ENCODE data around the gene UGGT1. TPM values are rescaled to one million over a fixed set of nuclear protein-coding genes. Genes with fewer than 3 reads are reported as not detected.

UGGT1 gene
- total RNA-seq, 2 donors from 2014 or later = 66.9 to 78.6 TPM

DNA sequence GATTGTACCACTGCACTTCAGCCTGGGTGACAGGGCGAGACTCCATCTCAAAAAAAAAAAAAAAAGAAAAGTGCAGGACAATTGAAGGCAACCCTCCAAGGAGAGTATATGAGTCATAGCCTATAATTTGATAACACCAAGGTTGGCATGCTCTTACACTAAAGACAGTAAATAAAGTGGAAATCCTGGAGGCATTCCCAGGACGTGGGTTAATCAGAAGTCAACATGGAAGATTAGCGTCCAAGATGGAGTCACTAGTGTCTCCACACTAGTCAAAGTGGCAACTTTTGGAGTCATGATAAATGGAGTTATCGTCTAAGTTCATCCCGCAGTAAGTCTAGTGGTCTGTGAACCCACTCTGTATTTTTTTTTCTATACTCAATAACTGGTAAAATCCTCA is 21.2 kb upstream of the UGGT1 start:
- peaks cover 2% of the 10 kb centered on the region for H3K27me3 Mint-ChIP-seq (ENCODE audit: insufficient read depth)
- no peaks in the 10 kb centered on the region for H3K9me3 Mint-ChIP-seq
- H3K4me1 Mint-ChIP-seq = no peaks in the 10 kb centered on the region
- no peaks in the 10 kb centered on the region for H3K9me3 ChIP-seq (ENCODE audit: control insufficient read depth, low read length)
- no peaks in the 10 kb centered on the region for H3K36me3 Mint-ChIP-seq (ENCODE audit: low read depth)
- WGBS, 2 experiments (ENCODE audit: insufficient coverage in 1 of 2, insufficient read length in 1 of 2) = 95 to 100% methylated on average over 2 to 5 of the region's 5 CpGs
- no peak for DNase-seq
- no peak overlapping the region for H3K27ac Mint-ChIP-seq
- no peak overlapping the region for H3K4me3 ChIP-seq (ENCODE audit: low read length)
- H3K4me3 Mint-ChIP-seq = no peak overlapping the region
- TF ChIP-seq, protein P1, sequence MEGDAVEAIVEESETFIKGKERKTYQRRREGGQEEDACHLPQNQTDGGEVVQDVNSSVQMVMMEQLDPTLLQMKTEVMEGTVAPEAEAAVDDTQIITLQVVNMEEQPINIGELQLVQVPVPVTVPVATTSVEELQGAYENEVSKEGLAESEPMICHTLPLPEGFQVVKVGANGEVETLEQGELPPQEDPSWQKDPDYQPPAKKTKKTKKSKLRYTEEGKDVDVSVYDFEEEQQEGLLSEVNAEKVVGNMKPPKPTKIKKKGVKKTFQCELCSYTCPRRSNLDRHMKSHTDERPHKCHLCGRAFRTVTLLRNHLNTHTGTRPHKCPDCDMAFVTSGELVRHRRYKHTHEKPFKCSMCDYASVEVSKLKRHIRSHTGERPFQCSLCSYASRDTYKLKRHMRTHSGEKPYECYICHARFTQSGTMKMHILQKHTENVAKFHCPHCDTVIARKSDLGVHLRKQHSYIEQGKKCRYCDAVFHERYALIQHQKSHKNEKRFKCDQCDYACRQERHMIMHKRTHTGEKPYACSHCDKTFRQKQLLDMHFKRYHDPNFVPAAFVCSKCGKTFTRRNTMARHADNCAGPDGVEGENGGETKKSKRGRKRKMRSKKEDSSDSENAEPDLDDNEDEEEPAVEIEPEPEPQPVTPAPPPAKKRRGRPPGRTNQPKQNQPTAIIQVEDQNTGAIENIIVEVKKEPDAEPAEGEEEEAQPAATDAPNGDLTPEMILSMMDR (conservative IDR thresholded peaks at IDR 0.05) = no peak
- no peaks in the 10 kb centered on the region for H3K36me3 ChIP-seq (ENCODE audit: control insufficient read depth, insufficient read depth, low read length)
- no peaks in the 10 kb centered on the region for H3K27me3 ChIP-seq (ENCODE audit: control insufficient read depth, insufficient read depth, low read length, poor library complexity, severe bottlenecking)
- no peaks in the 10 kb centered on the region for H3K4me1 ChIP-seq (ENCODE audit: control insufficient read depth, insufficient read depth, low read length)
- H3K27ac ChIP-seq (ENCODE audit: low read depth, low read length) = no peak overlapping the region
- no peak overlapping the region for H3K9ac ChIP-seq (ENCODE audit: extremely low read depth, low read length, poor library complexity, severe bottlenecking)

DNA sequence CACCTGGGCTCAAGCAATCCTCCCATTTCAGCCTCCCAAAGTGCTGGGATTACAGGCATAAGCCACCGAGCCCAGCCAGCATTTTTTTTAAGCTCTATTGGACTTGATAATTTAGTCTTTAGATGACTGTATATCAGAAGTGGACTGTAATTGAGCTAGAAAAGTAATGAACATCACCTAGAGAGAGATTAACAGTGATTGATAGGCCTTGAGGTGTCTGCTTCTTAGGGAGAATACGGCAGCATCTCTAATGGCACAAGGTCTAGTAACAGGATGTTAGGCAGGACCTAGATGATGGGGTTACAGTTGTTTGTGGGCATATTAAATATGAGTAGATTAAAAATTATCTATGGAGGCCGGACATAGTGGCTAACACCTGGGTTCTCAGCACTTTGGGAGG is 17.7 kb upstream of the UGGT1 start:
- no peak overlapping the region for H3K27ac ChIP-seq (ENCODE audit: low read depth, low read length)
- H3K9me3 Mint-ChIP-seq = peaks cover 6% of the 10 kb centered on the region
- no peak overlapping the region for H3K27ac Mint-ChIP-seq
- peaks cover 2% of the 10 kb centered on the region for H3K27me3 Mint-ChIP-seq (ENCODE audit: insufficient read depth)
- TF ChIP-seq, protein P1 (conservative IDR thresholded peaks at IDR 0.05) = no peak
- H3K4me3 ChIP-seq (ENCODE audit: low read length) = no peak overlapping the region
- H3K27me3 ChIP-seq (ENCODE audit: control insufficient read depth, insufficient read depth, low read length, poor library complexity, severe bottlenecking) = no peaks in the 10 kb centered on the region
- H3K4me1 Mint-ChIP-seq = no peaks in the 10 kb centered on the region
- no peaks in the 10 kb centered on the region for H3K9me3 ChIP-seq (ENCODE audit: control insufficient read depth, low read length)
- DNase-seq = no peak
- no peak overlapping the region for H3K4me3 Mint-ChIP-seq
- no peaks in the 10 kb centered on the region for H3K36me3 Mint-ChIP-seq (ENCODE audit: low read depth)
- WGBS, 2 experiments (ENCODE audit: insufficient coverage in 1 of 2, insufficient read length in 1 of 2) = 90 to 91% methylated on average over 2 to 3 of the region's 3 CpGs
- H3K4me1 ChIP-seq (ENCODE audit: control insufficient read depth, insufficient read depth, low read length) = no peaks in the 10 kb centered on the region
- H3K36me3 ChIP-seq (ENCODE audit: control insufficient read depth, insufficient read depth, low read length) = no peaks in the 10 kb centered on the region
- no peak overlapping the region for H3K9ac ChIP-seq (ENCODE audit: extremely low read depth, low read length, poor library complexity, severe bottlenecking)

DNA sequence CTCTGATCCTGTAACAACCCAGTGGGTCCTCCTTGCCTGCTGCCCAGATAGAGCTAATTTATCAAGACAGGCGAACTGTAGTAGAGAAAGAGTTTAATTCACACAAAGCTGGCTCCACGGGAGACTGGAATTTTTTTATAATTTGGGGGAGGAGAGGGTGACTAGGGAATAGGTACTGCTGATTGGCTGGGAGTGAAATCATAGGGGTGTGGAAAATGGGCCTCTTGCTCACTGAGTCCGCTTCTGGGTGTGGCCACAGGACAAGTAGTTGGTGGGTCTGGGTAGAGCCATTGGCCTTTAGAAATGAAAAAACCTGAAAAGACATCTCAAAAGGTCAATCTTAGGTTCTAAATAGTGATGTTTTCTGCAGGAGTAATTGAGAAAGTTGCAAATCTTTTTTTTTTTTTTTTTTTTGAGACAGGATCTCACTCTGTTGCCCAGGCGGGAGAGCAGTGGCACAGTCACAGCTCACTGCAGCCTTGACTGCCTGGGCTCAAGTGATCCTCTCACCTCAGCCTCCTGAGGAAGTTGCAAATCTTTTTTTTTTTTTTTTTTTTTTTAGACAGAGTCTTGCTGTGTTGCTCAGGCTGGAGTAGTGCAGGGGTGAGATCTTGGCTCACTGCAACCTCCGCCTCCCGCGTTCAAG is 14.4 kb upstream of the UGGT1 start:
- no peak overlapping the region for H3K4me3 Mint-ChIP-seq
- no peaks in the 10 kb centered on the region for H3K4me1 ChIP-seq (ENCODE audit: control insufficient read depth, insufficient read depth, low read length)
- no peaks in the 10 kb centered on the region for H3K36me3 Mint-ChIP-seq (ENCODE audit: low read depth)
- no peak overlapping the region for H3K4me3 ChIP-seq (ENCODE audit: low read length)
- TF ChIP-seq, protein P1 (conservative IDR thresholded peaks at IDR 0.05) = no peak
- no peaks in the 10 kb centered on the region for H3K4me1 Mint-ChIP-seq
- H3K9me3 Mint-ChIP-seq = peaks cover 6% of the 10 kb centered on the region
- H3K9me3 ChIP-seq (ENCODE audit: control insufficient read depth, low read length) = no peaks in the 10 kb centered on the region
- DNase-seq = no peak
- 94 to 96% methylated on average over 5 to 7 of the region's 7 CpGs for WGBS, 2 experiments (ENCODE audit: insufficient coverage in 1 of 2, insufficient read length in 1 of 2)
- no peak overlapping the region for H3K27ac Mint-ChIP-seq
- no peak overlapping the region for H3K27ac ChIP-seq (ENCODE audit: low read depth, low read length)
- H3K27me3 ChIP-seq (ENCODE audit: control insufficient read depth, insufficient read depth, low read length, poor library complexity, severe bottlenecking) = no peaks in the 10 kb centered on the region
- peaks cover 7% of the 10 kb centered on the region for H3K27me3 Mint-ChIP-seq (ENCODE audit: insufficient read depth)
- H3K9ac ChIP-seq (ENCODE audit: extremely low read depth, low read length, poor library complexity, severe bottlenecking) = no peak overlapping the region
- H3K36me3 ChIP-seq (ENCODE audit: control insufficient read depth, insufficient read depth, low read length) = no peaks in the 10 kb centered on the region

All from endodermal cell (in vitro differentiated cells).